HepG2 (cell line): ENCODE data around the gene OLFM2. TPM values are rescaled to one million over a fixed set of nuclear protein-coding genes. Genes with fewer than 3 reads are reported as not detected.
"Not testable (repeated sequence)": the region's sequence is repeated elsewhere in the genome, so short reads cannot be mapped to it uniquely, and the experiment has no call there.

Experiments
- ATAC-seq: fragments of 200-7000 bp; cut with Tn5 transposase; 3 replicates; pipeline ENCODE4 v1.9.1; 2020; ENCODE audit warnings: mild to moderate bottlenecking, moderate library complexity
- BruUV-seq: library from RNA; stranded (reverse); fragments of 400-500 nt; replicated peaks from 2 replicates; lab custom pipeline; 2021; lab: Mats Ljungman, UMichigan
- CTCF ChIA-PET: fragments of 300-600 bp; formaldehyde crosslinking; extraction: SDS; loops from one replicate; lab custom pipeline; 2021; ENCODE audit warnings: low total read pairs, inconsistent platforms, low intra/inter-chr PET ratio; lab: Yijun Ruan, JAX
- POLR2A ChIA-PET: fragments of 350-600 bp; sonication (Branson Sonifier 250); formaldehyde crosslinking; loops from one replicate; lab custom pipeline; 2020; ENCODE audit warnings: antibody characterized with exemption, inconsistent platforms; lab: Yijun Ruan, JAX
- DNase-seq: peaks from one replicate; pipeline ENCODE4 v3.0.0-alpha.2; 2015; ENCODE audit warnings: low spot score
- FAIRE-seq: peaks from 3 replicates; lab custom pipeline; 2011; peaks lifted over from hg19 to GRCh38; lab: Jason Lieb, UNC
- H2AFZ ChIP-seq: one replicate; pipeline ENCODE4 v1.6.1; 2011; ENCODE audit warnings: low read length, inconsistent platforms
- H3K27ac ChIP-seq: fragments of 300-600 bp; 3 replicates; pipeline ENCODE4 v1.8.0; 2011; ENCODE audit warnings: mixed run types, mild to moderate bottlenecking, mixed read lengths, low read length, inconsistent platforms; ENCODE audit not compliant: insufficient read depth; ENCODE audit errors: extremely low read length
- H3K27me3 ChIP-seq, 2 experiments: fragments of 200-600 bp in 1 of 2; 2 replicates in 1 of 2; 3 replicates in 1 of 2; pipeline versions ENCODE4 v1.6.0 to v1.8.0; 2011; ENCODE audit warnings: low read length in 2 of 2, mild to moderate bottlenecking in 2 of 2, moderate library complexity in 2 of 2, inconsistent platforms in 1 of 2; ENCODE audit not compliant: insufficient read depth in 2 of 2, control insufficient read depth in 1 of 2
- H3K36me3 ChIP-seq, 2 experiments: fragments of 200-600 bp in 1 of 2; replicated peaks in 1 of 2; 2 replicates in 1 of 2; 3 replicates in 1 of 2; pipeline versions ENCODE4 v1.5.1 to v1.8.0; 2011; ENCODE audit warnings: low read length in 2 of 2, inconsistent platforms in 1 of 2; ENCODE audit not compliant: insufficient read depth in 2 of 2, control insufficient read depth in 1 of 2
- H3K4me1 ChIP-seq: 2 replicates; pipeline ENCODE4 v1.5.1; 2012; ENCODE audit warnings: low read length, inconsistent platforms; ENCODE audit not compliant: insufficient read depth
- H3K4me2 ChIP-seq: 2 replicates; pipeline ENCODE4 v1.6.0; 2011; ENCODE audit warnings: low read depth, low read length, inconsistent platforms
- H3K4me3 ChIP-seq, 3 experiments: fragments of 200-600 bp in 1 of 3; sonication (generic), shearing (Covaris generic) in 1 of 3; replicated peaks in 1 of 3; 2 replicates each; pipeline ENCODE4 v1.5.1; 2011 to 2016; ENCODE audit warnings: low read length in 3 of 3, inconsistent platforms in 2 of 3, low read depth in 2 of 3, mild to moderate bottlenecking in 2 of 3, control low read depth in 1 of 3, mixed read lengths in 1 of 3; ENCODE audit not compliant: insufficient read depth in 1 of 3
- H3K79me2 ChIP-seq: one replicate; pipeline ENCODE4 v1.6.1; 2011; ENCODE audit warnings: low read length, inconsistent platforms; ENCODE audit not compliant: insufficient read depth
- H3K9ac ChIP-seq: 2 replicates; pipeline ENCODE4 v1.6.0; 2011; ENCODE audit warnings: mild to moderate bottlenecking, low read depth, low read length, inconsistent platforms; ENCODE audit not compliant: insufficient read depth
- H3K9me3 ChIP-seq: 2 replicates; pipeline ENCODE4 v1.5.1; 2012; ENCODE audit warnings: mild to moderate bottlenecking, low read length
- H4K20me1 ChIP-seq: 2 replicates; pipeline ENCODE4 v1.6.0; 2011; ENCODE audit warnings: inconsistent platforms, mild to moderate bottlenecking, low read length, moderate library complexity; ENCODE audit not compliant: insufficient read depth
- ZSCAN22 ChIP-seq: sonication (generic); formaldehyde crosslinking; IDR thresholded peaks from 2 replicates; pipeline ENCODE4 v1.4.0; 2020; ENCODE audit warnings: mild to moderate bottlenecking, missing genetic modification reagents
- WGBS: methylation state at CpG from one replicate; pipeline ENCODE4 v1.1.6; 2017; ENCODE audit warnings: low lambda C conversion rate; 5-methylcytosine and 5-hydroxymethylcytosine counted together
- in situ Hi-C: cut with HindIII; loops from 2 replicates; pipeline ENCODE4 v1.10.0; 2017; ENCODE audit warnings: low pct_unique_long_range_greater_than_20kb; ENCODE audit not compliant: extremely low pct_ligation_motif_present
- intact Hi-C: fragments of 100-400 bp; cut with micrococcal nuclease; formaldehyde crosslinking; loops from one replicate; pipeline ENCODE4 v1.10.0; 2022; ENCODE audit not compliant: unreplicated experiment
- polyA plus RNA-seq, 8 experiments: library from polyadenylated mRNA; depleted of rRNA in 3 of 8; stranded (reverse) in 7 of 8; unstranded in 1 of 8; fragments of >200 nt; fragmentation: Illumina TruSeq in 4 of 8; extraction: Trizol in 4 of 8; gene quantifications; 2 replicates each; pipeline versions ENCODE4 v1.2.1 to v1.2.3, GENCODE V29; 2011 to 2016; ENCODE audit warnings: low read depth in 4 of 8, missing spikeins in 1 of 8, mixed read lengths in 1 of 8; ENCODE audit not compliant: insufficient read depth in 1 of 8
- total RNA-seq, 5 experiments: library from RNA; depleted of rRNA; stranded (reverse); fragments of >200 nt; fragmentation: Illumina TruSeq; extraction: Trizol; gene quantifications; 2 replicates each; pipeline ENCODE4 v1.2.3, GENCODE V29; 2016; ENCODE audit warnings: low read depth in 1 of 5
- TF ChIP-seq, protein P1 (sequence below): sonication (generic); formaldehyde crosslinking; IDR thresholded peaks from 2 replicates; pipeline ENCODE4 v1.5.0; 2020; ENCODE audit warnings: mild to moderate bottlenecking, missing genetic modification reagents, moderate library complexity
- TF ChIP-seq, protein P2 (sequence below): sonication (generic); formaldehyde crosslinking; IDR thresholded peaks from 2 replicates; pipeline ENCODE4 v1.4.0; 2020; ENCODE audit warnings: missing genetic modification reagents

Gene OLFM2
- total and polyA plus RNA-seq, 2 of the 13 experiments (the other 11 are each of a cell fraction or from before 2014, with no cell fraction given) = 0.20 to 0.51 TPM

DNA sequence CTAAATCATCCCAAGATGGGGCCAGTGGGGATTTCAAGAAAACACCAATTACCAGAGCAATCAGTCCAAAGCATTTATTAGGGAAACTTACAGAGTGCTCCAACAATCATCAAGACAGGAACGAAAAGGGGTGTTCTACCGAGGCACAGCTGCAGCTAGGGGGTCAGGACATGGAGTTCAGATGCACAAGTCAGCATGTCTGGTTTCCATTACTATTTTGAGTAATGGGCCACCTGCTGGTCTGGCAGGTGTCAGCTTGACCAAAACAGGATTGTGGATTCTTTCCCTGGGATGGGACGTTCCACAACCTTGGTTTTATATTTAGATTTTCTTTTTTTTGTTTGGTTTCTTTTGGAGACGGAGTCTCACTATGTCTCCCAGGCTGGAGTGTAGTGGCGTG lies 112.5 kb downstream of the OLFM2 start:
- no peak overlapping the region for H3K9ac ChIP-seq
- intact Hi-C loops (no loop called here), in situ Hi-C loops (no loop called here)
- H4K20me1 ChIP-seq = peaks cover 7% of the 10 kb centered on the region
- FAIRE-seq (no peak), ATAC-seq (no peak), DNase-seq (no peak)
- H3K9me3 ChIP-seq = no peaks in the 10 kb centered on the region
- no peaks in the 10 kb centered on the region; a peak in 1 of 5 replicates for H3K36me3 ChIP-seq
- H3K27me3 ChIP-seq = no peaks in the 10 kb centered on the region; a peak in 1 of 5 replicates
- peaks cover 26% of the 10 kb centered on the region for H3K79me2 ChIP-seq
- no peak overlapping the region for H2AFZ ChIP-seq
- TF ChIP-seq ZSCAN22 (CRISPR knock-in tag) = no peak
- TF ChIP-seq, protein P1, sequence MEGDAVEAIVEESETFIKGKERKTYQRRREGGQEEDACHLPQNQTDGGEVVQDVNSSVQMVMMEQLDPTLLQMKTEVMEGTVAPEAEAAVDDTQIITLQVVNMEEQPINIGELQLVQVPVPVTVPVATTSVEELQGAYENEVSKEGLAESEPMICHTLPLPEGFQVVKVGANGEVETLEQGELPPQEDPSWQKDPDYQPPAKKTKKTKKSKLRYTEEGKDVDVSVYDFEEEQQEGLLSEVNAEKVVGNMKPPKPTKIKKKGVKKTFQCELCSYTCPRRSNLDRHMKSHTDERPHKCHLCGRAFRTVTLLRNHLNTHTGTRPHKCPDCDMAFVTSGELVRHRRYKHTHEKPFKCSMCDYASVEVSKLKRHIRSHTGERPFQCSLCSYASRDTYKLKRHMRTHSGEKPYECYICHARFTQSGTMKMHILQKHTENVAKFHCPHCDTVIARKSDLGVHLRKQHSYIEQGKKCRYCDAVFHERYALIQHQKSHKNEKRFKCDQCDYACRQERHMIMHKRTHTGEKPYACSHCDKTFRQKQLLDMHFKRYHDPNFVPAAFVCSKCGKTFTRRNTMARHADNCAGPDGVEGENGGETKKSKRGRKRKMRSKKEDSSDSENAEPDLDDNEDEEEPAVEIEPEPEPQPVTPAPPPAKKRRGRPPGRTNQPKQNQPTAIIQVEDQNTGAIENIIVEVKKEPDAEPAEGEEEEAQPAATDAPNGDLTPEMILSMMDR (CRISPR knock-in tag) = 0 out of 2 replicates have a peak, but pooled peaks have one; percentile 9
- TF ChIP-seq, protein P2, sequence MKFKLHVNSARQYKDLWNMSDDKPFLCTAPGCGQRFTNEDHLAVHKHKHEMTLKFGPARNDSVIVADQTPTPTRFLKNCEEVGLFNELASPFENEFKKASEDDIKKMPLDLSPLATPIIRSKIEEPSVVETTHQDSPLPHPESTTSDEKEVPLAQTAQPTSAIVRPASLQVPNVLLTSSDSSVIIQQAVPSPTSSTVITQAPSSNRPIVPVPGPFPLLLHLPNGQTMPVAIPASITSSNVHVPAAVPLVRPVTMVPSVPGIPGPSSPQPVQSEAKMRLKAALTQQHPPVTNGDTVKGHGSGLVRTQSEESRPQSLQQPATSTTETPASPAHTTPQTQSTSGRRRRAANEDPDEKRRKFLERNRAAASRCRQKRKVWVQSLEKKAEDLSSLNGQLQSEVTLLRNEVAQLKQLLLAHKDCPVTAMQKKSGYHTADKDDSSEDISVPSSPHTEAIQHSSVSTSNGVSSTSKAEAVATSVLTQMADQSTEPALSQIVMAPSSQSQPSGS (CRISPR knock-in tag) = no peak
- H3K27ac ChIP-seq = no peak overlapping the region
- 93% methylated on average over 5 of the region's 5 CpGs for WGBS
- no peak overlapping the region for H3K4me2 ChIP-seq
- POLR2A ChIA-PET = no interaction called here
- no peak overlapping the region for H3K4me3 ChIP-seq
- peaks cover 24% of the 10 kb centered on the region for H3K4me1 ChIP-seq
- CTCF ChIA-PET = no interaction called here
- no TSS peak for BruUV-seq

DNA sequence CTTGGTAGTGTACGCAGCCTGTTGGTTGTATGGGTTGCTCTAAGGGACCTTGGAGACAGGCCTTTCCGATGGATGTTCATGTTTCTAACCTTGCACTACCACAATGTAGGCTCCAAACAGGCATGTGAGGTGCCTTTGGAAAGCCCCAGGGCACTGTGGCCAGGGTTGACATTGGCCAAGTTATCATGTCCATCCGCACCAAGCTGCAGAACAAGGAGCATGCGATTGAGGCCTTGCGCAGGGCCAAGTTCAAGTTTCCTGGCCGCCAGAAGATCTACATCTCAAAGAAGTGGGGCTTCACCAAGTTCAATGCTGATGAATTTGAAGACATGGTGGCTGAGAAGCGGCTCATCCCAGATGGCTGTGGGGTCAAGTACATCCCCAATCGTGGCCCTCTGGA lies 116.3 kb downstream of the OLFM2 start:
- H3K27me3 ChIP-seq, H4K20me1 ChIP-seq, CTCF ChIA-PET, H3K9me3 ChIP-seq, H3K27ac ChIP-seq, intact Hi-C loops, H2AFZ ChIP-seq, in situ Hi-C loops, H3K36me3 ChIP-seq, ATAC-seq, FAIRE-seq, DNase-seq, POLR2A ChIA-PET: not testable (repeated sequence)
- H3K4me2 ChIP-seq = peak overlapping the region; percentile 68
- H3K4me1 ChIP-seq = peaks cover 33% of the 10 kb centered on the region
- WGBS = 95% methylated on average over 6 of the region's 8 CpGs
- TSS peak; percentile 64 for BruUV-seq
- peak overlapping the region in 1 of 3 experiments; percentile 69; a peak in 3 of 6 replicates for H3K4me3 ChIP-seq
- peaks cover 29% of the 10 kb centered on the region for H3K79me2 ChIP-seq
- H3K9ac ChIP-seq = peak overlapping the region; percentile 23; the same call in 1 of the 2 replicates
